RPMI7951 (cell line): ENCODE measurements around the gene PPP1R13B. TPM values are rescaled to one million over a fixed set of nuclear protein-coding genes. Genes with fewer than 3 reads are reported as not detected.

ENCODE experiments used
- DNase-seq: peaks from one replicate; pipeline ENCODE4 v3.0.0-alpha.2; 2012; ENCODE audit warnings: low read depth
- total RNA-seq: library from RNA; depleted of rRNA; stranded (reverse); fragments of >200 nt; shearing (Covaris generic); gene quantifications from 2 replicates; pipeline ENCODE4 v1.2.3, GENCODE V29; 2014

The PPP1R13B gene
- total RNA-seq, 1 experiment from 2014 or later, result 1.6 TPM

GRCh38 chr14:103838117-103838516, 9.3 kb downstream of the PPP1R13B start:
- DNase-seq, result no peak

- no peak for DNase-seq
Observed at GRCh38 chr14:103836976-103837725, 10.2 kb downstream of the PPP1R13B start.

- DNase-seq, result no peak
Observed at GRCh38 chr14:103834956-103835355, 12.4 kb downstream of the PPP1R13B start.

- no peak for DNase-seq
Observed at GRCh38 chr14:103833711-103834110, 13.7 kb downstream of the PPP1R13B start.

- DNase-seq, result no peak
Observed at GRCh38 chr14:103832046-103832445, 15.3 kb downstream of the PPP1R13B start.

- DNase-seq, result no peak
Observed at GRCh38 chr14:103830511-103831270, 16.7 kb downstream of the PPP1R13B start.

- no peak for DNase-seq
Observed at GRCh38 chr14:103828315-103828967, 18.9 kb downstream of the PPP1R13B start.

GRCh38 chr14:103825101-103825500, 22.3 kb downstream of the PPP1R13B start:
- DNase-seq, result no peak

- DNase-seq, result no peak
Observed at GRCh38 chr14:103820908-103821307, 26.5 kb downstream of the PPP1R13B start.

GRCh38 chr14:103820382-103820781, 27.0 kb downstream of the PPP1R13B start:
- no peak for DNase-seq

- no peak for DNase-seq
Observed at GRCh38 chr14:103819503-103820307, 27.7 kb downstream of the PPP1R13B start.

GRCh38 chr14:103818870-103819269, 28.5 kb downstream of the PPP1R13B start:
- no peak for DNase-seq

- DNase-seq, result no peak
Observed at GRCh38 chr14:103818422-103818821, 29.0 kb downstream of the PPP1R13B start.

GRCh38 chr14:103817595-103817994, 29.8 kb downstream of the PPP1R13B start:
- DNase-seq, result no peak

GRCh38 chr14:103816991-103817390, 30.4 kb downstream of the PPP1R13B start:
- DNase-seq, result no peak

GRCh38 chr14:103815253-103815652, 32.1 kb downstream of the PPP1R13B start:
- DNase-seq, result no peak

- no peak for DNase-seq
Observed at GRCh38 chr14:103811189-103811588, 36.2 kb downstream of the PPP1R13B start.

- DNase-seq, result peak; percentile 52
Observed at GRCh38 chr14:103808403-103809001, 38.9 kb downstream of the PPP1R13B start.

GRCh38 chr14:103806805-103807204, 40.6 kb downstream of the PPP1R13B start:
- DNase-seq, result no peak

GRCh38 chr14:103805708-103806107, 41.7 kb downstream of the PPP1R13B start:
- DNase-seq, result no peak

- DNase-seq, result peak; percentile 10
Observed at GRCh38 chr14:103803661-103804060, 43.7 kb downstream of the PPP1R13B start.
